Stomach (tissue), 4 donors: ENCODE results near the gene BATF.

ENCODE experiments used
- EP300 ChIP-seq: sonication (generic); formaldehyde crosslinking; IDR thresholded peaks from one replicate; pipeline ENCODE4 v1.6.1; 2017; ENCODE audit warnings: antibody characterized with exemption
- POLR2A ChIP-seq, 4 donors: fragments of 450-650 bp; IDR thresholded peaks; one replicate each; pipeline ENCODE4 v1.6.1; 2016; ENCODE audit warnings: antibody characterized with exemption in 4 of 4, control low read depth in 2 of 4, mild to moderate bottlenecking in 1 of 4, moderate library complexity in 1 of 4
- POLR2AphosphoS5 ChIP-seq, 3 donors: sonication (generic); formaldehyde crosslinking; IDR thresholded peaks; one replicate each; pipeline ENCODE4 v1.6.1; 2016; ENCODE audit warnings: antibody characterized with exemption in 3 of 3
- TF ChIP-seq, protein P1 (sequence below), 7 experiments: fragments of 450-650 bp in 4 of 7; fragments of 200-600 bp in 3 of 7; sonication (generic) in 3 of 7; IDR thresholded peaks; one replicate each; pipeline ENCODE4 v1.5.1; 2016 to 2019; ENCODE audit warnings: antibody characterized with exemption in 7 of 7, control low read depth in 2 of 7, mild to moderate bottlenecking in 1 of 7

- TF ChIP-seq, protein P1, sequence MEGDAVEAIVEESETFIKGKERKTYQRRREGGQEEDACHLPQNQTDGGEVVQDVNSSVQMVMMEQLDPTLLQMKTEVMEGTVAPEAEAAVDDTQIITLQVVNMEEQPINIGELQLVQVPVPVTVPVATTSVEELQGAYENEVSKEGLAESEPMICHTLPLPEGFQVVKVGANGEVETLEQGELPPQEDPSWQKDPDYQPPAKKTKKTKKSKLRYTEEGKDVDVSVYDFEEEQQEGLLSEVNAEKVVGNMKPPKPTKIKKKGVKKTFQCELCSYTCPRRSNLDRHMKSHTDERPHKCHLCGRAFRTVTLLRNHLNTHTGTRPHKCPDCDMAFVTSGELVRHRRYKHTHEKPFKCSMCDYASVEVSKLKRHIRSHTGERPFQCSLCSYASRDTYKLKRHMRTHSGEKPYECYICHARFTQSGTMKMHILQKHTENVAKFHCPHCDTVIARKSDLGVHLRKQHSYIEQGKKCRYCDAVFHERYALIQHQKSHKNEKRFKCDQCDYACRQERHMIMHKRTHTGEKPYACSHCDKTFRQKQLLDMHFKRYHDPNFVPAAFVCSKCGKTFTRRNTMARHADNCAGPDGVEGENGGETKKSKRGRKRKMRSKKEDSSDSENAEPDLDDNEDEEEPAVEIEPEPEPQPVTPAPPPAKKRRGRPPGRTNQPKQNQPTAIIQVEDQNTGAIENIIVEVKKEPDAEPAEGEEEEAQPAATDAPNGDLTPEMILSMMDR (IDR thresholded peaks at IDR 0.05), result no peak
- no peak for TF ChIP-seq POLR2AphosphoS5 (IDR thresholded peaks at IDR 0.05)
- no peak for TF ChIP-seq EP300
- TF ChIP-seq POLR2A (IDR thresholded peaks at IDR 0.05), result no peak
Measured at GRCh38 chr14:75519826-75520728, 2.2 kb upstream of the BATF start.
